Mesendoderm (in vitro differentiated cells): ENCODE results near the gene MPC1.
"Not testable (repeated sequence)": the region's sequence is repeated elsewhere in the genome, so short reads cannot be mapped to it uniquely, and the experiment has no call there.

Source experiments
- DNase-seq: peaks from one replicate; pipeline ENCODE4 v3.0.0; 2013
- H2AK5ac ChIP-seq: 2 replicates; pipeline ENCODE4 v1.6.1; 2013; ENCODE audit warnings: low read length, inconsistent platforms
- H2BK120ac ChIP-seq: 2 replicates; pipeline ENCODE4 v1.6.1; 2013; ENCODE audit warnings: low read depth, mild to moderate bottlenecking, low read length, moderate library complexity, mixed read lengths
- H2BK15ac ChIP-seq: replicated peaks from 2 replicates; pipeline ENCODE4 v1.6.1; 2013; ENCODE audit warnings: low read depth, mild to moderate bottlenecking, moderate library complexity
- H2BK5ac ChIP-seq: 2 replicates; pipeline ENCODE4 v1.6.1; 2013; ENCODE audit warnings: low read length, inconsistent platforms
- H3K18ac ChIP-seq: 2 replicates; pipeline ENCODE4 v1.6.1; 2013; ENCODE audit warnings: mild to moderate bottlenecking, low read length, mixed read lengths
- H3K23ac ChIP-seq: one replicate; pipeline ENCODE4 v1.6.1; 2013; ENCODE audit warnings: low read length
- H3K27ac ChIP-seq: 2 replicates; pipeline ENCODE4 v1.5.1; 2013; ENCODE audit warnings: low read depth, mild to moderate bottlenecking, inconsistent platforms, low read length, moderate library complexity
- H3K27me3 ChIP-seq: 2 replicates; pipeline ENCODE4 v1.6.1; 2013; ENCODE audit warnings: low read length, control low read depth, mild to moderate bottlenecking, inconsistent platforms; ENCODE audit not compliant: insufficient read depth, poor library complexity
- H3K36me3 ChIP-seq: 2 replicates; pipeline ENCODE4 v1.6.1; 2013; ENCODE audit warnings: low read length, inconsistent platforms; ENCODE audit not compliant: control insufficient read depth, insufficient read depth
- H3K4ac ChIP-seq: one replicate; pipeline ENCODE4 v1.6.1; 2013; ENCODE audit warnings: low read depth, mild to moderate bottlenecking, low read length, moderate library complexity
- H3K4me1 ChIP-seq: 2 replicates; pipeline ENCODE4 v1.6.1; 2013; ENCODE audit warnings: low read depth, low read length, inconsistent platforms; ENCODE audit not compliant: control insufficient read depth
- H3K4me2 ChIP-seq: 2 replicates; pipeline ENCODE4 v1.6.1; 2013; ENCODE audit warnings: low read length
- H3K4me3 ChIP-seq: 2 replicates; pipeline ENCODE4 v1.5.1; 2013; ENCODE audit warnings: mild to moderate bottlenecking, low read length
- H3K56ac ChIP-seq: one replicate; pipeline ENCODE4 v1.6.1; 2013; ENCODE audit warnings: low read length
- H3K79me1 ChIP-seq: 2 replicates; pipeline ENCODE4 v1.6.1; 2013; ENCODE audit warnings: low read length, inconsistent platforms
- H3K79me2 ChIP-seq: 2 replicates; pipeline ENCODE4 v1.6.1; 2013; ENCODE audit warnings: mild to moderate bottlenecking, low read length; ENCODE audit not compliant: control insufficient read depth, insufficient read depth
- H3K9ac ChIP-seq: 2 replicates; pipeline ENCODE4 v1.6.1; 2013; ENCODE audit warnings: low read length, inconsistent platforms
- H4K5ac ChIP-seq: one replicate; pipeline ENCODE4 v1.6.1; 2013; ENCODE audit warnings: low read length
- H4K8ac ChIP-seq: one replicate; pipeline ENCODE4 v1.6.1; 2013; ENCODE audit warnings: low read depth, mild to moderate bottlenecking, control low read depth, low read length, moderate library complexity
- WGBS: extraction: QIAGEN DNeasy Blood & Tissue Kit; methylation state at CpG from one replicate; pipeline ENCODE4 v1.1.7; 2013; ENCODE audit warnings: low lambda C conversion rate, missing lambda C conversion rate; ENCODE audit not compliant: insufficient coverage; ENCODE audit errors: extremely low coverage; 5-methylcytosine and 5-hydroxymethylcytosine counted together

The MPC1 gene

DNA sequence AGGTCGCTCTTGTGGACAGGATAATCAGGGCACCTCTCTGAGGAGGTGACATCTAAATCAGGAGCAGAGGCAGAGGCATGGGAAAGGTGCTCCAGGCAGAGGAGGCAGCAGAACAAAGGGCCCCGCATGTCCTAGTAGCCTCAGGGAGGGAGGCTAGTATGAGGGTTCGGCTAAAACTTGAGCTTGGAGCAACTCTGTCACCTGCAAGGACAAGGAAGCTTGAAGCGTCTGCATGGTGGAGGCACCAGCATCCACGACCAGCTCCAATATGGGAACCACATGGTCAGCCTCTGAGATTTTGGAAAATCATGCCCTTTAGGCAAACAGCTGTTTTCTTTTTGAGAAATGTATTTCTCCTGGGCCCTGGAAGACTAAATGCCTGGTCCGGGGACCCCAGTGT is 13.0 kb upstream of the MPC1 start:
- H2AK5ac ChIP-seq = no peak overlapping the region
- no peak overlapping the region for H3K4me3 ChIP-seq
- H4K5ac ChIP-seq = no peak overlapping the region
- no peaks in the 10 kb centered on the region for H3K4me1 ChIP-seq
- H3K79me2 ChIP-seq = no peaks in the 10 kb centered on the region
- H3K56ac ChIP-seq = no peak overlapping the region
- H3K23ac ChIP-seq = no peak overlapping the region
- no peaks in the 10 kb centered on the region for H3K79me1 ChIP-seq
- no peak overlapping the region for H3K4me2 ChIP-seq
- no peak for DNase-seq
- H3K9ac ChIP-seq = no peak overlapping the region
- no peak overlapping the region for H3K4ac ChIP-seq
- H3K27ac ChIP-seq = no peak overlapping the region
- H3K18ac ChIP-seq = no peak overlapping the region
- H2BK5ac ChIP-seq = no peak overlapping the region
- H2BK15ac ChIP-seq = no peak overlapping the region
- H4K8ac ChIP-seq = no peak overlapping the region
- H2BK120ac ChIP-seq = no peak overlapping the region
- no peaks in the 10 kb centered on the region for H3K27me3 ChIP-seq
- H3K36me3 ChIP-seq = no peaks in the 10 kb centered on the region
- no CpG with 5 or more reads among the region's 6 CpGs for WGBS

DNA sequence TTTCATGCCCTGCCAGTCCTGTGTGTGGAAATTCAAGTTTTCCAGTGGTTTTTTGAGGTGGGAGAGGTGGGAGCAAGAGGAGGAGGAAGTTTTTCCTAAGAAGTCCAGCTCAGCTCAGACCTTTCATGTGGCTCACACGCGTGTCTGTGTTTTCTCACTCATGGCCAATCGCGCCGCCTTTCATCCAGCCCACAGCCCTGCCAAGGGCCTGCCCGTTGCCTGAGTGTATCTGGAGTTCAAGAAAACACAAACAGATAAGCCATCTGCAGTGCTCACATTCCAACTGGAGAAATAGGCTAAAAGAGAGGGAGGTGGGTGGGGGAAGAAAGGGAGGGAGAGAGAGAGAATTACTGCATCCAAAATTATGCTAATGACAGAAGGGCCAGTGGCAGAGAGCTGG is 12.6 kb upstream of the MPC1 start:
- Histone ChIP-seq H3K4ac (no peak overlapping the region), H2BK120ac (no peak overlapping the region), H2BK15ac (no peak overlapping the region), H3K4me1 (no peaks in the 10 kb centered on the region), H3K4me2 (no peak overlapping the region), H3K9ac (no peak overlapping the region), H3K27me3 (no peaks in the 10 kb centered on the region), H4K5ac (no peak overlapping the region), H3K27ac (no peak overlapping the region), H3K4me3 (no peak overlapping the region), H3K23ac (no peak overlapping the region), H2BK5ac (no peak overlapping the region), H4K8ac (no peak overlapping the region), H3K36me3 (no peaks in the 10 kb centered on the region), H3K79me2 (no peaks in the 10 kb centered on the region), H3K56ac (no peak overlapping the region), H2AK5ac (no peak overlapping the region), H3K18ac (no peak overlapping the region), H3K79me1 (no peaks in the 10 kb centered on the region)
- DNase-seq = no peak
- whole genome bisulfite sequencing = no CpG with 5 or more reads among the region's 6 CpGs

DNA sequence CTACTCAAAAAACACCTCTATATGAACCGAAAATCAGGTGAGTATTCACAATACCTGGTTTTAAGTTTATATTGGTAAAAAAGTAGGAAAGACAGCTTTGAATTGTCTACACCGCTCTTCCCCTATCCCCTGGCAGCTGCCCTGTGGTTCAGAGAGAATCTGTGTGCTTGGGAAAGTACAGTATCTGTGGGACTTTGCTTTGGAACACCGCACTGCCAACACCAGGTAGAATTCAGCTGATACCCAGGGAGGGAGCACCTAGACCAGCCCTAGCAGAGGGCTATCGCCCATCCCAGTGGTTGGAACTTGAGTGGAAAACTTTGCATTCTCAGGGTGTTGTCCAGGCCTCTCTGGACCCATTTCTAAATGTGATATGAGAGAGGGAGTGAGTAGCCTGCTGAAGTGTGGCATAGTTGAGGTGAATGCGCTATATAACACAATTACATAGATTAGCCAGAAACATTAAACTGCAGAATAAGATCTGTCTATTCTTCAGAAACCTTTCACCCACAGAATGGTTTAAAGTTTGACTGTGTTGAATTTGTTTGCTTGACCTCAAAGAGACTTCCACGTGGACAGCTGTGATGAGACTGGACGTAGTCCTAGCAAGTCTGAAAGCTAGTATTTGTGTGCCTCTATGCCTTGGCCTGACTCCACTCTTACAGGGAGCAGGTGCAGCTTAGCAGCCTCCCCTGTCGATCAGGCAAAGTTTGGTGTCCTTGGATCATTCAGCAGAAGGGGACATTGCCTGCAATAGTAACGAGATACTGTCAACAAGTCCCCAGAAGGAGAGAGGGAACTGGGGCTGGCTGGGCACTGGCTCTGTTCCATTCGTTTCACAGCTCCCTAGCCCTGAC is 11.5 kb upstream of the MPC1 start:
- DNase-seq = no peak
- no peak overlapping the region for H3K56ac ChIP-seq
- no peak overlapping the region for H4K8ac ChIP-seq
- H2AK5ac ChIP-seq = no peak overlapping the region
- no peak overlapping the region for H3K4ac ChIP-seq
- no peak overlapping the region for H3K4me3 ChIP-seq
- H3K79me2 ChIP-seq = no peaks in the 10 kb centered on the region
- no peaks in the 10 kb centered on the region for H3K27me3 ChIP-seq
- no peak overlapping the region for H2BK15ac ChIP-seq
- H3K79me1 ChIP-seq = no peaks in the 10 kb centered on the region
- H4K5ac ChIP-seq = no peak overlapping the region
- H2BK120ac ChIP-seq = no peak overlapping the region
- no peak overlapping the region for H3K4me2 ChIP-seq
- WGBS = no CpG with 5 or more reads among the region's 10 CpGs
- H2BK5ac ChIP-seq = no peak overlapping the region
- H3K23ac ChIP-seq = no peak overlapping the region
- H3K27ac ChIP-seq = no peak overlapping the region
- no peaks in the 10 kb centered on the region for H3K36me3 ChIP-seq
- H3K9ac ChIP-seq = no peak overlapping the region
- H3K4me1 ChIP-seq = no peaks in the 10 kb centered on the region
- no peak overlapping the region for H3K18ac ChIP-seq

DNA sequence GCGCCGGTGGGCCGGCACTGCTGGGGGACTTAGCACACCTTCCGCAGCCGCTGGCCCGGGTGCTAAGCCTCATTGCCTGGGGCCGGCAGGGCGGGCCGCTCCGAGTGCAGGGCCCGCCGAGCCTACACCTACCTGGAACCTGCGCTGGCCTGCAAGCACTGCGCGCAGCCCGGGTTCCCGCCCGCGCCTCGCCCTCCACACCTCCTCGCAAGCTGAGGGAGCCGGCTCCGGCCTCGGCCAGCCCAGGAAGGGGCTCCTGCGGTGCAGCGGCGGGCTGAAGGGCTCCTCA is 10.7 kb upstream of the MPC1 start:
- no peak overlapping the region for H3K4me2 ChIP-seq
- no peak overlapping the region for H2BK15ac ChIP-seq
- H3K9ac ChIP-seq = no peak overlapping the region
- H3K4me1 ChIP-seq = no peaks in the 10 kb centered on the region
- no peak overlapping the region for H3K56ac ChIP-seq
- no peak overlapping the region for H3K18ac ChIP-seq
- H3K23ac ChIP-seq = no peak overlapping the region
- H4K8ac ChIP-seq = no peak overlapping the region
- no peak overlapping the region for H3K27ac ChIP-seq
- WGBS = no CpG with 5 or more reads among the region's 27 CpGs
- H3K27me3 ChIP-seq = no peaks in the 10 kb centered on the region
- H2BK120ac ChIP-seq = no peak overlapping the region
- no peaks in the 10 kb centered on the region for H3K79me1 ChIP-seq
- DNase-seq = no peak
- H3K4ac ChIP-seq = no peak overlapping the region
- no peak overlapping the region for H2BK5ac ChIP-seq
- H2AK5ac ChIP-seq = no peak overlapping the region
- H3K4me3 ChIP-seq = no peak overlapping the region
- H3K36me3 ChIP-seq = no peaks in the 10 kb centered on the region
- no peak overlapping the region for H4K5ac ChIP-seq
- no peaks in the 10 kb centered on the region for H3K79me2 ChIP-seq

DNA sequence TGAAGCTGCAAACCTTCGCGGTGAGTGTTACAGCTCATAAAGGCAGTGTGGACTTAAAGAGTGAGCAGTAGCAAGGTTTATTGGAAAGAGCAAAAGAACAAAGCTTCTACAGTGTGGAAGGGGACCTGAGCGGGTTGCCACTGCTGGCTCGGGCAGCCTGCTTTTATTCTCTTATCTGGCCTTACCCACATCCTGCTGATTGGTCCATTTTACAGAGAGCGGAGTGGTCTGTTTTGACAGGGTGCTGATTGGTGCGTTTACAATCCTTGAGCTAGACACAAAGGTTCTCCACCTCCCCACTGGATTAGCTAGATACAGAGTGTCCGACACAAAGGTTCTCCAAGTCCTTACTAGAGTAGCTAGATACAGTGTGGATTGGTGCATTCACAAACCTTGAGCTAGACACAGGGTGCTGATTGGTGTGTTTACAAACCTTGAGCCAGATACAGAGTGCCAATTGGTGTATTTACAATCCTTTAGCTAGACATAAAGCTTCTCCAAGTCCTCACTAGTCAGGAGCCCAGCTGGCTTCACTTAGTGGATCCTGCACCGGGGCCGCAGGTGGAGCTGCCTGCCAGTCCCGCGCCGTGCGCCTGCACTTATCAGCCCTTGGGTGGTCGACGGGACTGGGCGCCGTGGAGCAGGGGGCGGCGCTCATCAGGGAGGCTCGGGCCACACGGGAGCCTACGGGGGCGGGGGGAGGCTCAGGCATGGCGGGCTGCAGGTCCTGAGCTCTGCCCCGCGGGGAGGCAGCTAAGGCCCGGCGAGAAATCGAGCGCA is 10.2 kb upstream of the MPC1 start:
- not testable (repeated sequence) for H4K8ac ChIP-seq, DNase-seq, H3K36me3 ChIP-seq, H2BK15ac ChIP-seq, H3K79me2 ChIP-seq, H3K18ac ChIP-seq, H3K4ac ChIP-seq, H3K27ac ChIP-seq, H3K4me2 ChIP-seq, H3K27me3 ChIP-seq, H3K23ac ChIP-seq, H3K56ac ChIP-seq, H2AK5ac ChIP-seq, H4K5ac ChIP-seq, H3K4me3 ChIP-seq, H2BK120ac ChIP-seq, H3K4me1 ChIP-seq, H3K79me1 ChIP-seq, H2BK5ac ChIP-seq, H3K9ac ChIP-seq
- no CpG with 5 or more reads among the region's 30 CpGs for WGBS
